Right atrium auricular region (tissue), 2 donors: Measurements from ENCODE around the gene IRS2. TPM values are rescaled to one million over a fixed set of nuclear protein-coding genes. Genes with fewer than 3 reads are reported as not detected.

ENCODE experiments used
- DNase-seq: peaks from one replicate; pipeline ENCODE4 v3.0.0-alpha.2; 2019; ENCODE audit warnings: low spot score
- H3K27ac ChIP-seq, 2 donors: fragments of 200-600 bp; sonication (generic); 1 replicate in 1 of 2; 2 replicates in 1 of 2; pipeline ENCODE4 v1.5.1; 2016 to 2019
- H3K27me3 ChIP-seq, 2 donors: fragments of 200-600 bp; sonication (generic); one replicate each; pipeline versions ENCODE4 v1.5.1 to v1.6.0; 2017 to 2019
- H3K36me3 ChIP-seq: fragments of 200-600 bp; sonication (generic); one replicate; pipeline ENCODE4 v1.5.1; 2016
- H3K4me1 ChIP-seq, 2 donors: fragments of 200-600 bp; sonication (generic); one replicate each; pipeline versions ENCODE4 v1.5.1 to v1.6.0; 2017 to 2019
- H3K4me3 ChIP-seq, 2 donors: fragments of 200-600 bp; sonication (generic); 1 replicate in 1 of 2; 2 replicates in 1 of 2; pipeline ENCODE4 v1.5.1; 2017 to 2019; ENCODE audit warnings: mild to moderate bottlenecking in 1 of 2, moderate library complexity in 1 of 2
- H3K9me3 ChIP-seq, 2 donors: fragments of 200-600 bp; sonication (generic); one replicate each; pipeline ENCODE4 v1.5.1; 2019
- CTCF ChIP-seq, 2 donors: fragments of 200-600 bp; sonication (generic); IDR thresholded peaks; one replicate each; pipeline ENCODE4 v1.5.1; 2019; ENCODE audit warnings: antibody characterized with exemption in 2 of 2
- total RNA-seq, 2 donors: library from RNA; depleted of rRNA; stranded (reverse); fragments of >200 nt; gene quantifications; one replicate each; pipeline ENCODE4 v1.1.0, GENCODE V29; 2016

IRS2 gene
- total RNA-seq, 2 donors from 2014 or later = 21.2 to 57.6 TPM

- H3K27ac ChIP-seq = no peak overlapping the region
- H3K36me3 ChIP-seq = peaks cover 64% of the 10 kb centered on the region
- no peak overlapping the region for H3K4me3 ChIP-seq
- TF ChIP-seq CTCF (IDR thresholded peaks at IDR 0.05) = no peak
- no peaks in the 10 kb centered on the region for H3K9me3 ChIP-seq
- no peaks in the 10 kb centered on the region for H3K27me3 ChIP-seq
- DNase-seq = no peak
- H3K4me1 ChIP-seq = peaks cover 0 to 43% of the 10 kb centered on the region in 2 donors
These were observed 17.8 kb downstream of the IRS2 start for GRCh38 chr13:109768616-109769015.

- Histone ChIP-seq H3K27ac (no peak overlapping the region), H3K36me3 (peaks cover 60% of the 10 kb centered on the region), H3K4me3 (no peak overlapping the region), H3K4me1 (peaks cover 0 to 43% of the 10 kb centered on the region in 2 donors), H3K27me3 (no peaks in the 10 kb centered on the region), H3K9me3 (no peaks in the 10 kb centered on the region)
- no peak for DNase-seq
- no peak for TF ChIP-seq CTCF (IDR thresholded peaks at IDR 0.05)
These were observed 18.2 kb downstream of the IRS2 start for GRCh38 chr13:109768176-109768575.

- Histone ChIP-seq H3K4me3 (no peak overlapping the region), H3K4me1 (peaks cover 0 to 47% of the 10 kb centered on the region in 2 donors), H3K27me3 (no peaks in the 10 kb centered on the region), H3K36me3 (peaks cover 53% of the 10 kb centered on the region), H3K9me3 (no peaks in the 10 kb centered on the region), H3K27ac (no peak overlapping the region)
- TF ChIP-seq CTCF (IDR thresholded peaks at IDR 0.05) = no peak
- no peak for DNase-seq
These were observed 19.4 kb downstream of the IRS2 start for GRCh38 chr13:109767023-109767422.

- no peak overlapping the region for H3K4me3 ChIP-seq
- TF ChIP-seq CTCF (IDR thresholded peaks at IDR 0.05) = peak in 1 of 2 donors; percentile 46
- no peak for DNase-seq
- H3K4me1 ChIP-seq = peaks cover 0 to 42% of the 10 kb centered on the region in 2 donors
- H3K27ac ChIP-seq = no peak overlapping the region
- peaks cover 35% of the 10 kb centered on the region for H3K36me3 ChIP-seq
- no peaks in the 10 kb centered on the region for H3K9me3 ChIP-seq
- H3K27me3 ChIP-seq = no peaks in the 10 kb centered on the region
These were observed 21.7 kb downstream of the IRS2 start for GRCh38 chr13:109764470-109765291.

- no peaks in the 10 kb centered on the region for H3K9me3 ChIP-seq
- H3K36me3 ChIP-seq = peaks cover 29% of the 10 kb centered on the region
- no peaks in the 10 kb centered on the region for H3K27me3 ChIP-seq
- no peak overlapping the region for H3K27ac ChIP-seq
- DNase-seq = no peak
- H3K4me3 ChIP-seq = no peak overlapping the region
- peaks cover 0 to 41% of the 10 kb centered on the region in 2 donors for H3K4me1 ChIP-seq
- no peak for TF ChIP-seq CTCF (IDR thresholded peaks at IDR 0.05)
These were observed 22.3 kb downstream of the IRS2 start for GRCh38 chr13:109764045-109764444.
